ENCODE results near the gene RNF141.

Gene RNF141

GRCh38 chr11:10568486-10568941, 27.5 kb upstream of the RNF141 start, which contains the start of gene LYVE1:
Gene LYVE1, minus strand, starts transcription at chr11:10568665. Its CDS starts 133 bp downstream, at chr11:10568532.
- TF ChIP-seq, protein P1, sequence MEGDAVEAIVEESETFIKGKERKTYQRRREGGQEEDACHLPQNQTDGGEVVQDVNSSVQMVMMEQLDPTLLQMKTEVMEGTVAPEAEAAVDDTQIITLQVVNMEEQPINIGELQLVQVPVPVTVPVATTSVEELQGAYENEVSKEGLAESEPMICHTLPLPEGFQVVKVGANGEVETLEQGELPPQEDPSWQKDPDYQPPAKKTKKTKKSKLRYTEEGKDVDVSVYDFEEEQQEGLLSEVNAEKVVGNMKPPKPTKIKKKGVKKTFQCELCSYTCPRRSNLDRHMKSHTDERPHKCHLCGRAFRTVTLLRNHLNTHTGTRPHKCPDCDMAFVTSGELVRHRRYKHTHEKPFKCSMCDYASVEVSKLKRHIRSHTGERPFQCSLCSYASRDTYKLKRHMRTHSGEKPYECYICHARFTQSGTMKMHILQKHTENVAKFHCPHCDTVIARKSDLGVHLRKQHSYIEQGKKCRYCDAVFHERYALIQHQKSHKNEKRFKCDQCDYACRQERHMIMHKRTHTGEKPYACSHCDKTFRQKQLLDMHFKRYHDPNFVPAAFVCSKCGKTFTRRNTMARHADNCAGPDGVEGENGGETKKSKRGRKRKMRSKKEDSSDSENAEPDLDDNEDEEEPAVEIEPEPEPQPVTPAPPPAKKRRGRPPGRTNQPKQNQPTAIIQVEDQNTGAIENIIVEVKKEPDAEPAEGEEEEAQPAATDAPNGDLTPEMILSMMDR (IDR thresholded peaks at IDR 0.05; ENCODE audit: insufficient read depth, missing control alignments), result no peak
- DNase-seq (ENCODE audit: insufficient read length, low spot score) (no peak), FAIRE-seq (no peak)

DNA sequence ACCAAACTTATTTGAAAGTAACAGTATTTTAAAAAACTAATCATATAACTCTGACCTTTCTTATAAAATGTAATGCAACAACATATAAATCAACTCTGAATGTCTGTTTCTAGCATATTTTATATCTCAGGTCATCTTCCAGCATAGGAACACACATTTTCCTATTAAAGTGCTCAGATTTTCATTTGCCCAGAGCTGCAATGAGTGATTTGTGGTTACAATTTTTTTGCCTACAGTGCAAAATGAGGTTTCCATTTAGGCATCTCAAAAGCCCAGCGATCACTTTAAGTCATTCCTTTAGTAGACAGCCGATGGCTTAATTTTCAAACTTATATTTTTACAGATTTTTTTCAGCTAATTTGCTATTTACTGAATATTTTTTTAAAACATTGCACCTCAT, 26.5 kb upstream of the RNF141 start:
- FAIRE-seq (no peak), DNase-seq (ENCODE audit: insufficient read length, low spot score) (no peak)
- TF ChIP-seq, protein P1 (IDR thresholded peaks at IDR 0.05; ENCODE audit: insufficient read depth, missing control alignments), result no peak

- FAIRE-seq, result no peak
- TF ChIP-seq, protein P1 (IDR thresholded peaks at IDR 0.05; ENCODE audit: insufficient read depth, missing control alignments), result no peak
- no peak for DNase-seq (ENCODE audit: insufficient read length, low spot score)
Observed at GRCh38 chr11:10566257-10566957, 25.4 kb upstream of the RNF141 start.

GRCh38 chr11:10565493-10565892, 24.5 kb upstream of the RNF141 start:
- TF ChIP-seq, protein P1 (IDR thresholded peaks at IDR 0.05; ENCODE audit: insufficient read depth, missing control alignments), result no peak
- FAIRE-seq (no peak), DNase-seq (ENCODE audit: insufficient read length, low spot score) (no peak)

DNA sequence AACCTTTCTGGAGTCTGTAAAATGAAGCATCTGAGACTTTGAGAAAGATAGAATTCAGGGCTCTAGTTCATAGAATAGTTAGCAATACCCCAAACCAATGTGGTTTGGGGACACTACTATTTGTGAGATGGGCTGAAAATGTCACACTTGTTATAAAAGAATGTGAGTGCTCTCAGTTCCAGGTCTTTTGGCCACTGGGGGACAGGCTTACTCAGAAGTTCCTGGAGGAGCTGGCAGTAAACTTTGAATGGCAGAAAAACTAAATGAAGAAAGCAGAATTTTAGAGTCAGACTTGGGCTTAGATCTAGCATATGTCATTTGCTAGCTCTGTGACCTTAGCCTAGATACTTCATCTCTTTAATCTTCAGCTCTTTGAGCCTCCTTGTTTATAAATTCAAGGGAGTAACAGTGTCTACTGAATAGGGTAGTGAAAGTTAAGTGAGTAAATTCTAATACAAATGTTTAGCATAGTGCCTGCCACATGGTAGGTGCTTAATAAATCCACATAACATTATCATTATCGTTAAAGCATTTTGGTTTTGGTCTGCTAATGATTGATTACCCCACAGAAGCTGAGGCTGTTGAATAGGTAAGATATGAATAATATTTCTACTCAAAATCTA, 23.8 kb upstream of the RNF141 start:
- FAIRE-seq (no peak), DNase-seq (ENCODE audit: insufficient read length, low spot score) (no peak)
- TF ChIP-seq, protein P1 (IDR thresholded peaks at IDR 0.05; ENCODE audit: insufficient read depth, missing control alignments), result no peak

DNA sequence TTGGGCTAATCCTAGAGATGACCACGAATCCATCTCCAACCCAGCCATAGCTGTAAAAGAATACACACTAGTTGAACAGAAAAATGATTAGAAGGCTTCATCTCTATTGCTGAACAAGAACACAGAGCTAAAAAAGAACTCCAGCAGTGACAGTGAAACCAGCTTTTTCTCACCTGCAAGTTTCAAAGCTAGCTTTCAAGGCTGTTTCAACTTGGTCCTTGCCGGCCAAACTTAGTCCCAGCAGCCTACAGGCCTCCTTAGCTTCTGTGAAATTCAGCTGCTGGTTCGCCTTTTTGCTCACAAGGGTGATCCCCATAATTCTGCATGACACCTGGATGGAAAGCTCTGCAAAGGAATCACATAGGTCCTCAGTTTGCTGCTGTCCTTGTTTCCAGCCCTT, 23.0 kb upstream of the RNF141 start:
- FAIRE-seq, result no peak
- TF ChIP-seq, protein P1 (IDR thresholded peaks at IDR 0.05; ENCODE audit: insufficient read depth, missing control alignments), result no peak

GRCh38 chr11:10561947-10562346, 21.0 kb upstream of the RNF141 start:
- FAIRE-seq (no peak), DNase-seq (ENCODE audit: insufficient read length, low spot score) (no peak)
- TF ChIP-seq, protein P1 (IDR thresholded peaks at IDR 0.05; ENCODE audit: insufficient read depth, missing control alignments), result no peak

More for the DNA sequence above, 23.0 kb upstream of the RNF141 start:
- no peak for DNase-seq (ENCODE audit: insufficient read length, low spot score)

All from D721Med (cell line).